Measurements from ENCODE around the gene MAPK8IP2.

MAPK8IP2 gene

DNA sequence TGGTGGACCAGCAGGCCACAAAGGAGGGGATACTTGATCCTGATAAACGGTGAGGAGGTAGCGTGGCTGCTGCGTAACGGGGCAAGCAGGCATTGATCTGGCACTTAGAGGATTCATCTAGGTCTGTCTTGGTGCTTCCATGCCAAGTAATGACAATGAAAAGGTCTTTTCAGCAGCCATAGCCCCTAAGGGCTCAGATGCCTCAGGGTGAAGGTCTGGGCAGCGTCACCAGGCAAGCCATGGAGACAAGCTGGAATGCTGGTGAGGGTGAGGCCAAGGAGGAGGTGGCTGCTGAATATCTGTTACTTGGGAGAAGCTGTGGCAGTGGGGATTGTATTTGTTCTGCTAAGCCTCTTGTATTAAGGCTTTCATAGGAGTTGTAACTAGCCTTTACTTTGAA is 13.2 kb upstream of the MAPK8IP2 start:
- ATAC-seq (ENCODE audit: insufficient read depth, low read depth): no peak

GRCh38 chr22:50595189-50595588 is 5.4 kb upstream of the MAPK8IP2 start:
- H3K4me2 ChIP-seq (ENCODE audit: insufficient read depth, low read length): no peak overlapping the region
- no peaks in the 10 kb centered on the region for H3K79me2 ChIP-seq (ENCODE audit: insufficient read depth, low read length)
- no peaks in the 10 kb centered on the region for H3K27me3 ChIP-seq (ENCODE audit: insufficient read depth, low read length, poor library complexity)
- H4K20me1 ChIP-seq (ENCODE audit: insufficient read depth, low read length): no peaks in the 10 kb centered on the region
- H3K4me3 ChIP-seq (ENCODE audit: low read depth in 1 of 2, low read length in 2 of 2): no peak overlapping the region
- no peak overlapping the region for H3K27ac ChIP-seq (ENCODE audit: low read length)
- TF ChIP-seq EZH2 (IDR thresholded peaks at IDR 0.05; ENCODE audit: borderline replicate concordance, low read depth, low read length, severe bottlenecking): no peak
- TF ChIP-seq, protein P1, sequence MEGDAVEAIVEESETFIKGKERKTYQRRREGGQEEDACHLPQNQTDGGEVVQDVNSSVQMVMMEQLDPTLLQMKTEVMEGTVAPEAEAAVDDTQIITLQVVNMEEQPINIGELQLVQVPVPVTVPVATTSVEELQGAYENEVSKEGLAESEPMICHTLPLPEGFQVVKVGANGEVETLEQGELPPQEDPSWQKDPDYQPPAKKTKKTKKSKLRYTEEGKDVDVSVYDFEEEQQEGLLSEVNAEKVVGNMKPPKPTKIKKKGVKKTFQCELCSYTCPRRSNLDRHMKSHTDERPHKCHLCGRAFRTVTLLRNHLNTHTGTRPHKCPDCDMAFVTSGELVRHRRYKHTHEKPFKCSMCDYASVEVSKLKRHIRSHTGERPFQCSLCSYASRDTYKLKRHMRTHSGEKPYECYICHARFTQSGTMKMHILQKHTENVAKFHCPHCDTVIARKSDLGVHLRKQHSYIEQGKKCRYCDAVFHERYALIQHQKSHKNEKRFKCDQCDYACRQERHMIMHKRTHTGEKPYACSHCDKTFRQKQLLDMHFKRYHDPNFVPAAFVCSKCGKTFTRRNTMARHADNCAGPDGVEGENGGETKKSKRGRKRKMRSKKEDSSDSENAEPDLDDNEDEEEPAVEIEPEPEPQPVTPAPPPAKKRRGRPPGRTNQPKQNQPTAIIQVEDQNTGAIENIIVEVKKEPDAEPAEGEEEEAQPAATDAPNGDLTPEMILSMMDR (IDR thresholded peaks at IDR 0.05; ENCODE audit: borderline replicate concordance, extremely low read depth, low read length, poor library complexity, severe bottlenecking): no peak
- H3K36me3 ChIP-seq (ENCODE audit: insufficient read depth, low read length): no peaks in the 10 kb centered on the region
- H3K9ac ChIP-seq (ENCODE audit: low read depth, low read length): no peak overlapping the region
- no peaks in the 10 kb centered on the region for H3K4me1 ChIP-seq (ENCODE audit: insufficient read depth, low read length)
- H2AFZ ChIP-seq (ENCODE audit: low read depth, low read length): no peak overlapping the region
- ATAC-seq (ENCODE audit: insufficient read depth, low read depth) (no peak), DNase-seq (no peak)
- H3K9me3 ChIP-seq (ENCODE audit: insufficient read depth, low read length, severe bottlenecking): no peaks in the 10 kb centered on the region

More for the DNA sequence above, 13.2 kb upstream of the MAPK8IP2 start:
- no peak overlapping the region for H3K9ac ChIP-seq (ENCODE audit: low read depth, low read length)
- no peak overlapping the region for H2AFZ ChIP-seq (ENCODE audit: low read depth, low read length)
- H3K4me1 ChIP-seq (ENCODE audit: insufficient read depth, low read length): peaks cover 8% of the 10 kb centered on the region
- H3K79me2 ChIP-seq (ENCODE audit: insufficient read depth, low read length): peaks cover 9% of the 10 kb centered on the region
- 0 out of 2 replicates have a peak, but pooled peaks cover 4% of the 10 kb centered on the region for H4K20me1 ChIP-seq (ENCODE audit: insufficient read depth, low read length)
- TF ChIP-seq, protein P1 (IDR thresholded peaks at IDR 0.05; ENCODE audit: borderline replicate concordance, extremely low read depth, low read length, poor library complexity, severe bottlenecking): no peak
- no peak for TF ChIP-seq EZH2 (IDR thresholded peaks at IDR 0.05; ENCODE audit: borderline replicate concordance, low read depth, low read length, severe bottlenecking)
- no peak for DNase-seq
- no peaks in the 10 kb centered on the region for H3K9me3 ChIP-seq (ENCODE audit: insufficient read depth, low read length, severe bottlenecking)
- no peak overlapping the region for H3K27ac ChIP-seq (ENCODE audit: low read length)
- no peak overlapping the region for H3K4me3 ChIP-seq (ENCODE audit: low read depth in 1 of 2, low read length in 2 of 2)
- no peak overlapping the region for H3K4me2 ChIP-seq (ENCODE audit: insufficient read depth, low read length)
- no peaks in the 10 kb centered on the region; the same call in 1 of the 2 replicates for H3K36me3 ChIP-seq (ENCODE audit: insufficient read depth, low read length)
- no peaks in the 10 kb centered on the region for H3K27me3 ChIP-seq (ENCODE audit: insufficient read depth, low read length, poor library complexity)

GRCh38 chr22:50597097-50597496 is 3.5 kb upstream of the MAPK8IP2 start:
- Histone ChIP-seq H3K9ac (ENCODE audit: low read depth, low read length) (no peak overlapping the region), H3K4me2 (ENCODE audit: insufficient read depth, low read length) (no peak overlapping the region), H4K20me1 (ENCODE audit: insufficient read depth, low read length) (no peaks in the 10 kb centered on the region; the same call in 1 of the 2 replicates), H3K27ac (ENCODE audit: low read length) (no peak overlapping the region), H2AFZ (ENCODE audit: low read depth, low read length) (no peak overlapping the region), H3K4me1 (ENCODE audit: insufficient read depth, low read length) (no peaks in the 10 kb centered on the region), H3K9me3 (ENCODE audit: insufficient read depth, low read length, severe bottlenecking) (no peaks in the 10 kb centered on the region), H3K79me2 (ENCODE audit: insufficient read depth, low read length) (no peaks in the 10 kb centered on the region), H3K4me3 (ENCODE audit: low read depth in 1 of 2, low read length in 2 of 2) (no peak overlapping the region), H3K36me3 (ENCODE audit: insufficient read depth, low read length) (no peaks in the 10 kb centered on the region), H3K27me3 (ENCODE audit: insufficient read depth, low read length, poor library complexity) (no peaks in the 10 kb centered on the region)
- no peak for ATAC-seq (ENCODE audit: insufficient read depth, low read depth)
- TF ChIP-seq, protein P1 (IDR thresholded peaks at IDR 0.05; ENCODE audit: borderline replicate concordance, extremely low read depth, low read length, poor library complexity, severe bottlenecking): no peak
- no peak for TF ChIP-seq EZH2 (IDR thresholded peaks at IDR 0.05; ENCODE audit: borderline replicate concordance, low read depth, low read length, severe bottlenecking)
- DNase-seq: no peak

Data from DND-41 (cell line).